Right atrium auricular region (tissue), 2 donors: ENCODE measurements around the gene ECM1. TPM values are rescaled to one million over a fixed set of nuclear protein-coding genes. Genes with fewer than 3 reads are reported as not detected.

Experiments used
- DNase-seq: peaks from one replicate; pipeline ENCODE4 v3.0.0-alpha.2; 2019; ENCODE audit warnings: low spot score
- H3K27ac ChIP-seq, 2 donors: fragments of 200-600 bp; sonication (generic); 1 replicate in 1 of 2; 2 replicates in 1 of 2; pipeline ENCODE4 v1.5.1; 2016 to 2019
- H3K27me3 ChIP-seq, 2 donors: fragments of 200-600 bp; sonication (generic); one replicate each; pipeline versions ENCODE4 v1.5.1 to v1.6.0; 2017 to 2019
- H3K36me3 ChIP-seq: fragments of 200-600 bp; sonication (generic); one replicate; pipeline ENCODE4 v1.5.1; 2016
- H3K4me1 ChIP-seq, 2 donors: fragments of 200-600 bp; sonication (generic); one replicate each; pipeline versions ENCODE4 v1.5.1 to v1.6.0; 2017 to 2019
- H3K4me3 ChIP-seq, 2 donors: fragments of 200-600 bp; sonication (generic); 1 replicate in 1 of 2; 2 replicates in 1 of 2; pipeline ENCODE4 v1.5.1; 2017 to 2019; ENCODE audit warnings: mild to moderate bottlenecking in 1 of 2, moderate library complexity in 1 of 2
- H3K9me3 ChIP-seq, 2 donors: fragments of 200-600 bp; sonication (generic); one replicate each; pipeline ENCODE4 v1.5.1; 2019
- total RNA-seq, 2 donors: library from RNA; depleted of rRNA; stranded (reverse); fragments of >200 nt; gene quantifications; one replicate each; pipeline ENCODE4 v1.1.0, GENCODE V29; 2016
- TF ChIP-seq, protein P1 (sequence below), 2 donors: fragments of 200-600 bp; sonication (generic); IDR thresholded peaks; one replicate each; pipeline ENCODE4 v1.5.1; 2019; ENCODE audit warnings: antibody characterized with exemption in 2 of 2

The ECM1 gene
- total RNA-seq, 2 donors from 2014 or later: 28.6 to 37.2 TPM

DNA sequence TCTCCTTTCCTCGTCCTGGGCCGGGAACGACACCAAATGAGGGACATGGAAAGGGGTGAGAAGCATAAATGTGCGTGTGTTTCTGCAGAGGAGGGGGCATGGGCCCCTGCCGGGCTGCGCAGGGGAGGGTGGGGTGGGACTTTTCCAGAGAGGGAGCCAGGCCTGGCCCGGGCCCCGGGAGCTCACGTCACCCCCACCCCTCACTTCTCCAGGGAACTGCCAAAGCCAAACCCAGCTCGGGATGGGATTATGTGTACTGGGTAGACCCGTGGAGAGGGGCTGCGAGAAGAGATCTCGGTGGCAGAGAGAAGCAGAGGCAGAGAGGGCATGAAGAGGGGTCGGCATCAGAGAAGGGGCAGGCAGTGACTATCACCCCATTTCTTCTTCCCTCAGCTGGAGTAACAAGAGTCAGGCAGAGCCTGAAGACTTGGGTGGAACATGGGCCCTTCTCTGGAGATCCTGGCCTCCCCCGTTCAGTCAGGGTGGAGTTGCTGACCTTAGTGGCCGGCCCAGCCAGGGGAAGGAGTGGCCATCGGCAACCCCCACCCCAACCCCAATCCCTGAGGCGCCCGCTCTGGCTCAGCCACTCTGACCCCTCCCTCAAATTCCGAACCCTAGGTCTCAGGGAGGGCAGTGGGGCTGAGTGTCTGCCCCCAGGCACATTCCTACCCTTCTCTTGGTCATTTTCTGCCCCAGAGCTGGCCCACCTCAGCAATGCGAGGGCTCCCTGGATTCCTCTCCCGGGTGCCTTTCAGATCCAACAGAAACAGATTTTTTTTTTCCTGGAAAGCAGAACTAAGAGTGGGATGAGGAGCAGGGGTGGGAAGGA lies 42.5 kb downstream of the ECM1 start:
- TF ChIP-seq, protein P1, sequence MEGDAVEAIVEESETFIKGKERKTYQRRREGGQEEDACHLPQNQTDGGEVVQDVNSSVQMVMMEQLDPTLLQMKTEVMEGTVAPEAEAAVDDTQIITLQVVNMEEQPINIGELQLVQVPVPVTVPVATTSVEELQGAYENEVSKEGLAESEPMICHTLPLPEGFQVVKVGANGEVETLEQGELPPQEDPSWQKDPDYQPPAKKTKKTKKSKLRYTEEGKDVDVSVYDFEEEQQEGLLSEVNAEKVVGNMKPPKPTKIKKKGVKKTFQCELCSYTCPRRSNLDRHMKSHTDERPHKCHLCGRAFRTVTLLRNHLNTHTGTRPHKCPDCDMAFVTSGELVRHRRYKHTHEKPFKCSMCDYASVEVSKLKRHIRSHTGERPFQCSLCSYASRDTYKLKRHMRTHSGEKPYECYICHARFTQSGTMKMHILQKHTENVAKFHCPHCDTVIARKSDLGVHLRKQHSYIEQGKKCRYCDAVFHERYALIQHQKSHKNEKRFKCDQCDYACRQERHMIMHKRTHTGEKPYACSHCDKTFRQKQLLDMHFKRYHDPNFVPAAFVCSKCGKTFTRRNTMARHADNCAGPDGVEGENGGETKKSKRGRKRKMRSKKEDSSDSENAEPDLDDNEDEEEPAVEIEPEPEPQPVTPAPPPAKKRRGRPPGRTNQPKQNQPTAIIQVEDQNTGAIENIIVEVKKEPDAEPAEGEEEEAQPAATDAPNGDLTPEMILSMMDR (IDR thresholded peaks at IDR 0.05): no peak
- peak; percentile 86 for DNase-seq
- Histone ChIP-seq H3K36me3 (peaks cover 18% of the 10 kb centered on the region), H3K27me3 (no peaks in the 10 kb centered on the region), H3K4me3 (peak overlapping the region; percentile 64 to 65), H3K27ac (peak overlapping the region; percentile 85 to 92), H3K9me3 (no peaks in the 10 kb centered on the region), H3K4me1 (peaks cover 0 to 53% of the 10 kb centered on the region in 2 donors)

DNA sequence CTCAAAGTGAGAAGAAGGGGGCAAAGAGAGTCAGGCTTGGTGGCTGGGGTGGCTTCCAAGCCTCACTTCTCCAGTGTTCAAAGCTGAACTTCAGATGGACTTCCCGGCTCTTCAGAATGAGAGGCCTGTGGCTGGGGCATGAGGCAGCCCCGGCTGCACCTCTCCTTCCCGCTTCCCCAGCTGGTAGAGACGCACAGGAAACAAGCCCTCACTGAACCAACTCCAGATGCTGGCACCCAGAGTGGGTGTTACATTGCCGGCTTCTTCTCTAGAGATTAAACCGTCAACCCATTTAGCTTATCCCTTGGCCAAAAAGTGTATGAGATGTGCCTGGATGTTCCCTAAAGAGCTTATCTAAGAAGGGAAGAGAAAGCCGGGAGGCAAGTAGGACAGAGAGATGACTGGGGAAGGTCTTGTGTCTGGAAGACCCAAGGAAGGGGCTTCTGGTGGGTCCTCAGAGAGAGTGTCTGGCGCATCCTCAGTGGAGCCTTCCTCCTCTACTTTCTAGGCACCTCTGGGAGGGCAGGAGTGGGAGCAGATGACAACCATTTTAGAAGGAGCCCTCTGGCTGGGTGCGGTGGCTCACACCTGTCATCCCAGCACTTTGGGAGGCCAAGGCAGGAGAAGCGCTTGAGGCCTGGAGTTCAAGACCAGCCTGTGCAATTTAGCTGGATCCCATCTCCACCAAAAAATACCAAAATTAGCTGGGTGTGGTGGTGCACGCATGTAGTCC lies 43.3 kb downstream of the ECM1 start:
- H3K4me1 ChIP-seq: peaks cover 0 to 53% of the 10 kb centered on the region in 2 donors
- TF ChIP-seq, protein P1 (IDR thresholded peaks at IDR 0.05): no peak
- no peaks in the 10 kb centered on the region for H3K27me3 ChIP-seq
- peak overlapping the region in 1 of 2 donors; percentile 12 for H3K4me3 ChIP-seq
- H3K36me3 ChIP-seq: peaks cover 22% of the 10 kb centered on the region
- no peaks in the 10 kb centered on the region for H3K9me3 ChIP-seq
- H3K27ac ChIP-seq: peak overlapping the region; percentile 85 to 92
- DNase-seq: no peak

DNA sequence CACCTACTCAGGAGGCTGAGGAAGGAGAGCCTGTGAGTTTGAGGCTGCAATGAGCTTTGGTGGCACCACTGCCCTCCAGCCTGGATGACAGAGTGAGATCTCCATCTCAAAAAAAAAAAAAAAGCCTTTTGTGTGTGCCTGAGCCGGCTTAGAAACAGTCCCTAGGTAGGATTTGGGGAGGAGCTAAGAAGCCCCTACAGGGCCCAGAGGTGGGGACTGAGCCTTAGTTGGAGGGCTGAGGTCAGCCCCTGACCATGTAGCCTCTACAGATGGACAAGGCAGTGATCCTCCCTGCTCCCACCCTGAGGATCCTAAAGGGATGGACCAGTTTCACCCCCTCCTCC lies 43.8 kb downstream of the ECM1 start:
- no peaks in the 10 kb centered on the region for H3K9me3 ChIP-seq
- DNase-seq: no peak
- H3K4me3 ChIP-seq: no peak overlapping the region

DNA sequence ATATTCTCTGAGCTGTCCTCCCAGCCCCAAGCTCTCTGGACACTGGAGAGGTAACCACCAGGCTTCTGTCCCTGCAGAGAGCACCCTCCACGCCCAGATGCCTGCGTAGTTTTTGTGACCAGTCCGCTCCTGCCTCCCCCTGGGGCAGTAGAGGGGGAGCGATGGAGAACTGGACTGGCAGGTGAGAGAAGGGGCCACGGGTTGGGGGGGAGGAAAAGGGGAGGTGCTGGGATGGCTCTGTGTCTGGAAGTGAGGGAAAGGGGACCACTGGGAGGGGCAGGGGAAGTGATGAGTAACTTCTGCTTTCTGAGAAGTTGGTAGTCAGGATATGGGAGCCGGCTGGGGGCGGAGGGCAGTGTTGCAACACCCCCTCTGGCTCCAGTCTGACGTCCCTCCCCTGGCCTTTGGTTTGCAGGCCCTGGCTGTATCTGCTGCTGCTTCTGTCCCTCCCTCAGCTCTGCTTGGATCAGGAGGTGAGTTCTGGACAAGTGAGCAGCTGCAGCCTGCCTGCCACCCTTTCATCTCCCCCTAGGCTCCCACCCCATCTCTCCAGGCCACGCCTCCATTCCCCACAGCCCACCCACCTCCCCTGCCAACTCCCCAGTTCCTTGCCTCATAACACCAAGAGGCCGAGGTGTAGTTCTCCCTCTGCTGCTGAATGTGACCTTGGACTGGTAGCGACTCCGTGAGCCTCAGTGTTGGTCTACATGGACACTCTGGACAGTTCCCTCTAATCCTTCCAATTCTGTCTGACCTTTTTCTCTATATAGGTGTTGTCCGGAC lies 44.4 kb downstream of the ECM1 start:
- peaks cover 0 to 53% of the 10 kb centered on the region in 2 donors for H3K4me1 ChIP-seq
- H3K4me3 ChIP-seq: no peak overlapping the region
- H3K36me3 ChIP-seq: peaks cover 28% of the 10 kb centered on the region
- H3K27me3 ChIP-seq: no peaks in the 10 kb centered on the region
- peak overlapping the region; percentile 85 to 92 for H3K27ac ChIP-seq
- TF ChIP-seq, protein P1 (IDR thresholded peaks at IDR 0.05): no peak
- no peaks in the 10 kb centered on the region for H3K9me3 ChIP-seq
- peak; percentile 97 for DNase-seq

More for the DNA sequence above, 43.8 kb downstream of the ECM1 start:
- Histone ChIP-seq H3K27ac (peak overlapping the region; percentile 85 to 92), H3K27me3 (no peaks in the 10 kb centered on the region), H3K36me3 (peaks cover 22% of the 10 kb centered on the region), H3K4me1 (peaks cover 0 to 53% of the 10 kb centered on the region in 2 donors)
- TF ChIP-seq, protein P1 (IDR thresholded peaks at IDR 0.05): no peak

DNA sequence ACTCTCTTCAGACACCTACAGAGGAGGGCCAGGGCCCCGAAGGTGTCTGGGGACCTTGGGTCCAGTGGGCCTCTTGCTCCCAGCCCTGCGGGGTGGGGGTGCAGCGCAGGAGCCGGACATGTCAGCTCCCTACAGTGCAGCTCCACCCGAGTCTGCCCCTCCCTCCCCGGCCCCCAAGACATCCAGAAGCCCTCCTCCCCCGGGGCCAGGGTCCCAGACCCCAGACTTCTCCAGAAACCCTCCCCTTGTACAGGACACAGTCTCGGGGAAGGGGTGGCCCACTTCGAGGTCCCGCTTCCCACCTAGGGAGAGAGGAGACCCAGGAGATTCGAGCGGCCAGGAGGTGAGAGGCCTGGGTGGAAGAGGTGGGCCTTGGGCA lies 45.0 kb downstream of the ECM1 start:
- TF ChIP-seq, protein P1 (IDR thresholded peaks at IDR 0.05): no peak
- Histone ChIP-seq H3K4me1 (peaks cover 0 to 55% of the 10 kb centered on the region in 2 donors), H3K36me3 (peaks cover 34% of the 10 kb centered on the region), H3K27me3 (no peaks in the 10 kb centered on the region), H3K9me3 (no peaks in the 10 kb centered on the region), H3K27ac (peak overlapping the region; percentile 85 to 92), H3K4me3 (no peak overlapping the region)
- DNase-seq: no peak
